ENCODE measurements around the gene DACH1. TPM values are rescaled to one million over a fixed set of nuclear protein-coding genes. Genes with fewer than 3 reads are reported as not detected.

Gene DACH1
- total and polyA plus RNA-seq, 9 of the 15 experiments (the other 6 are each of a cell fraction or from before 2014, with no cell fraction given): 0.04 to 0.07 (median 0.04) TPM; not detected in 2

DNA sequence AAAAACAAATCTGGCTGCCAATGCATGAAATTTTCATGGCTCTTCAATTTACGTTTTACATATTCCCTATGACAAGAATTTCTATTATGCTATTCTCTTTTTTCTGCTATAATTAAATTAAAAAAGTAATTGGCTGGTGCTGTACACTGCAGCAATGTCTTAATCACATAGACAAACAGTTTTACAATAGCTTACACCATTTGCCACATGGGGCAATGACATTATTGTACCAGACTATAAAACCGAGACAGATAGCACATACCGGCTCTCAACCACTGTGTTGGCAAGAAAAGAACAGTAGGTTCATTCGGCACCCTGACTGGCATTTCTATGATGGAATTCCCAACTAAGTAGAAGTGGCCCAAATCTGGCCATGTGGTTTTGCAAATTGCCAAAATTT, 67.7 kb downstream of the DACH1 start:
- POLR2A ChIA-PET: no interaction called here
- DNase-seq (ENCODE audit: extremely low read depth in 1 of 4, low spot score in 3 of 4): no peak
- FAIRE-seq: no peak
- Histone ChIP-seq H3K9me3 (replicated peaks; ENCODE audit: control insufficient read depth, insufficient read depth, low read depth, low read length) (no peaks in the 10 kb centered on the region), H3K79me2 (ENCODE audit: control insufficient read depth, insufficient read depth, low read length) (no peaks in the 10 kb centered on the region), H3K9ac (ENCODE audit: insufficient read depth in 1 of 2, low read depth in 2 of 2, low read length in 2 of 2) (no peak overlapping the region), H3K9me1 (ENCODE audit: control insufficient read depth, insufficient read depth, low read length) (no peaks in the 10 kb centered on the region), H3K27ac (ENCODE audit: extremely low read depth, low read depth, low read length) (no peak overlapping the region), H3K27me3 (ENCODE audit: control insufficient read depth in 2 of 2, insufficient read depth in 2 of 2, low read length in 2 of 2) (no peaks in the 10 kb centered on the region), H3K36me3 (ENCODE audit: control insufficient read depth, insufficient read depth, low read length) (no peaks in the 10 kb centered on the region), H4K20me1 (replicated peaks; ENCODE audit: control insufficient read depth, insufficient read depth, low read length) (no peaks in the 10 kb centered on the region), H2AFZ (ENCODE audit: low read depth, low read length) (no peak overlapping the region), H3K4me2 (ENCODE audit: insufficient read depth, low read length) (no peak overlapping the region), H3K4me1 (replicated peaks in 1 of 2; ENCODE audit: control insufficient read depth in 2 of 2, insufficient read depth in 2 of 2, low read length in 2 of 2) (no peaks in the 10 kb centered on the region), H3K4me3 (no peak overlapping the region)
- 0% methylated on average over 4 of the region's 4 CpGs for WGBS (ENCODE audit: insufficient coverage, low coverage, missing lambda C conversion rate)
- ATAC-seq: no peak
- in situ Hi-C loops (cut with MboI) (no loop called here), intact Hi-C loops (cut with micrococcal nuclease) (no loop called here)
- CTCF ChIA-PET (ENCODE audit: low intra/inter-chr PET ratio): no interaction called here
- BruUV-seq (replicated peaks): no TSS peak
- TF ChIP-seq TRIM24 (IDR thresholded peaks at IDR 0.05) (no peak), JUND (IDR thresholded peaks at IDR 0.05; ENCODE audit: borderline replicate concordance, low read depth, low read length) (no peak), JUND (tag; IDR thresholded peaks at IDR 0.05; ENCODE audit: borderline replicate concordance, low read depth, low read length) (no peak), DDX20 (tag; IDR thresholded peaks at IDR 0.05; ENCODE audit: low read depth) (no peak), SP2 (IDR thresholded peaks at IDR 0.05; ENCODE audit: extremely low read depth, low read depth, low read length, poor library complexity, severe bottlenecking) (no peak), POLR2G (IDR thresholded peaks at IDR 0.05; ENCODE audit: low read depth, low read length) (no peak), HSF4 (CRISPR knock-in tag; IDR thresholded peaks at IDR 0.05; ENCODE audit: borderline replicate concordance) (no peak), ZNF584 (CRISPR knock-in tag; IDR thresholded peaks at IDR 0.05; ENCODE audit: low read depth) (no peak), U2AF2 (optimal IDR thresholded peaks at IDR 0.05; ENCODE audit: low read depth, low read length) (no peak), BHLHE40 (IDR thresholded peaks at IDR 0.05; ENCODE audit: low read length) (no peak), GABPB1 (CRISPR knock-in tag; IDR thresholded peaks at IDR 0.05) (no peak), POLR2AphosphoS2 (IDR thresholded peaks at IDR 0.05; ENCODE audit: low read length) (no peak)
- TF ChIP-seq, protein P1, sequence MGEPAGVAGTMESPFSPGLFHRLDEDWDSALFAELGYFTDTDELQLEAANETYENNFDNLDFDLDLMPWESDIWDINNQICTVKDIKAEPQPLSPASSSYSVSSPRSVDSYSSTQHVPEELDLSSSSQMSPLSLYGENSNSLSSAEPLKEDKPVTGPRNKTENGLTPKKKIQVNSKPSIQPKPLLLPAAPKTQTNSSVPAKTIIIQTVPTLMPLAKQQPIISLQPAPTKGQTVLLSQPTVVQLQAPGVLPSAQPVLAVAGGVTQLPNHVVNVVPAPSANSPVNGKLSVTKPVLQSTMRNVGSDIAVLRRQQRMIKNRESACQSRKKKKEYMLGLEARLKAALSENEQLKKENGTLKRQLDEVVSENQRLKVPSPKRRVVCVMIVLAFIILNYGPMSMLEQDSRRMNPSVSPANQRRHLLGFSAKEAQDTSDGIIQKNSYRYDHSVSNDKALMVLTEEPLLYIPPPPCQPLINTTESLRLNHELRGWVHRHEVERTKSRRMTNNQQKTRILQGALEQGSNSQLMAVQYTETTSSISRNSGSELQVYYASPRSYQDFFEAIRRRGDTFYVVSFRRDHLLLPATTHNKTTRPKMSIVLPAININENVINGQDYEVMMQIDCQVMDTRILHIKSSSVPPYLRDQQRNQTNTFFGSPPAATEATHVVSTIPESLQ (CRISPR knock-in tag; IDR thresholded peaks at IDR 0.05): no peak
- TF ChIP-seq, protein P2, sequence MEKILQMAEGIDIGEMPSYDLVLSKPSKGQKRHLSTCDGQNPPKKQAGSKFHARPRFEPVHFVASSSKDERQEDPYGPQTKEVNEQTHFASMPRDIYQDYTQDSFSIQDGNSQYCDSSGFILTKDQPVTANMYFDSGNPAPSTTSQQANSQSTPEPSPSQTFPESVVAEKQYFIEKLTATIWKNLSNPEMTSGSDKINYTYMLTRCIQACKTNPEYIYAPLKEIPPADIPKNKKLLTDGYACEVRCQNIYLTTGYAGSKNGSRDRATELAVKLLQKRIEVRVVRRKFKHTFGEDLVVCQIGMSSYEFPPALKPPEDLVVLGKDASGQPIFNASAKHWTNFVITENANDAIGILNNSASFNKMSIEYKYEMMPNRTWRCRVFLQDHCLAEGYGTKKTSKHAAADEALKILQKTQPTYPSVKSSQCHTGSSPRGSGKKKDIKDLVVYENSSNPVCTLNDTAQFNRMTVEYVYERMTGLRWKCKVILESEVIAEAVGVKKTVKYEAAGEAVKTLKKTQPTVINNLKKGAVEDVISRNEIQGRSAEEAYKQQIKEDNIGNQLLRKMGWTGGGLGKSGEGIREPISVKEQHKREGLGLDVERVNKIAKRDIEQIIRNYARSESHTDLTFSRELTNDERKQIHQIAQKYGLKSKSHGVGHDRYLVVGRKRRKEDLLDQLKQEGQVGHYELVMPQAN (IDR thresholded peaks at IDR 0.05; ENCODE audit: borderline replicate concordance): no peak

Data from K562 (cell line).